ENCODE measurements around the gene CETP.
"Not testable (repeated sequence)": the region's sequence is repeated elsewhere in the genome, so short reads cannot be mapped to it uniquely, and the experiment has no call there.

CETP gene

DNA sequence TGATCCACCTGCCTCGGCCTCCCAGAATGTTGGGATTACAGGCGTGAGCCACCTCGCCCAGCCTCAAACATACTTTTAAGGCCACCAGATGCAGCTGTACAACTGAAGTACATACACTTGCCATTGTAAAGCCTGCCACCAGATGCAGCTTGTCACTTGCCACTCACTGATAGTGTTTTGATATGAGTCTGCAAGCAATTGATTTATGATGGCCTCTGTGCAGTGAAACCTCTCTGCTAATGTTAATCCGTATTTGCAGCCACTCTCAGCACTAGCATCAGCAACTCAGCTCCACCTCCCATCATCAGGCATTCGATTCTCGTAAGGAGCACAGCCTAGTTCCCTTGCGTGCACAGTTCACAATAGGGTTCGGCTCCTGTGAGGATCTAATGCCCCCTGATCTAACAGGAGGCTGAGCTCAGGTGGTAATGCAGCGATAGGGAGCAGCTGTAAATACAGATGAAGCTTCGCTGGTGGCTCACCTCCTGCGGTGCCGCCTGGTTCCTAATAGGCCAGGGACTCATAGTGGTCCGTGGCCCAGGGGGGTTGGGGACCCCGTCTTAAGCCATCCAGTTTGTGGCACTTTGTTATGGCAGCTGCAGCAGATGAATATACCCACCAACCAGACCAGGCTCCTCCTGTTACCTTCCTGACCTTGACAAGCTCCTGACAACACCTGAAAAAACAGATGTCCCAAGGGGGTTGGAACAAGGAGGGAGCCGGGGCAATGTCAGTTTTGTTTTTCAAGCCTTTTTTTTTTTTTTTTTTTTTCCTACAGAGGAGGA lies 31.1 kb upstream of the CETP start:
- DNase-seq (ENCODE audit: low spot score), result no peak
- in situ Hi-C loops (cut with MboI; ENCODE audit: low sequenced_read_pairs, unreplicated experiment), result no loop called here
- TF ChIP-seq, protein P1, sequence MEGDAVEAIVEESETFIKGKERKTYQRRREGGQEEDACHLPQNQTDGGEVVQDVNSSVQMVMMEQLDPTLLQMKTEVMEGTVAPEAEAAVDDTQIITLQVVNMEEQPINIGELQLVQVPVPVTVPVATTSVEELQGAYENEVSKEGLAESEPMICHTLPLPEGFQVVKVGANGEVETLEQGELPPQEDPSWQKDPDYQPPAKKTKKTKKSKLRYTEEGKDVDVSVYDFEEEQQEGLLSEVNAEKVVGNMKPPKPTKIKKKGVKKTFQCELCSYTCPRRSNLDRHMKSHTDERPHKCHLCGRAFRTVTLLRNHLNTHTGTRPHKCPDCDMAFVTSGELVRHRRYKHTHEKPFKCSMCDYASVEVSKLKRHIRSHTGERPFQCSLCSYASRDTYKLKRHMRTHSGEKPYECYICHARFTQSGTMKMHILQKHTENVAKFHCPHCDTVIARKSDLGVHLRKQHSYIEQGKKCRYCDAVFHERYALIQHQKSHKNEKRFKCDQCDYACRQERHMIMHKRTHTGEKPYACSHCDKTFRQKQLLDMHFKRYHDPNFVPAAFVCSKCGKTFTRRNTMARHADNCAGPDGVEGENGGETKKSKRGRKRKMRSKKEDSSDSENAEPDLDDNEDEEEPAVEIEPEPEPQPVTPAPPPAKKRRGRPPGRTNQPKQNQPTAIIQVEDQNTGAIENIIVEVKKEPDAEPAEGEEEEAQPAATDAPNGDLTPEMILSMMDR (IDR thresholded peaks at IDR 0.05; ENCODE audit: borderline replicate concordance, control extremely low read depth, extremely low read depth, insufficient read depth, missing control alignments), result no peak

DNA sequence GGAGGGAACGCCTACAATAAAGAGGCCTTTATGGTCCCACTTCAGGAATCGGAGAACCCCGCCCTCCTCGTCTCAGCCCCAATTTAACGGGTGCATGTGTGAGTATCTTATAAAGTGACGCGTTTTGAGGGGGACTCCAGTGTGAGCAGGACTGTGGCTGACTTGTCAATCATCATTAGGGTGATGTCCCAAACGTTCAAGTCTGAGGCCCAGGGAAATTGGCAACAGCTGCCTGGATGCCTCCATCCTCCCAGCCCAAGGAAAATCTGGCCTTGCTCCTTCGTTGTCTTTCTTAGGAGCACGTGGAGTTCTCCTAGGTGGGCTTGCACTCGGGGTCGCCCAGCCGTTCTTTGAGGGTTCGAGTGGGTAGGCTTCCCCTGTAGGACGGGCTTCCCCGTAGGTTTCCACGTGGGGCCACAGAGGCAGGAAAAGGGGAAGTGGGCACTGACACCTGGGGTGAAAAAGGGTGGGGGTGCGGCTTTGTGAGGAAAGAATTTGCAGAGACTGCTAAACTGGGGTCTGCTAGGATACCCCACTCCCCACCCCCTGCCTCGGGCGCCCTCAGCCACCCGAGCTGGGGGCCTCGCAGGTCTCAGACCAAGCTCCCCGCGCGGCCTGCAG lies 30.4 kb upstream of the CETP start:
- in situ Hi-C loops (cut with MboI; ENCODE audit: low sequenced_read_pairs, unreplicated experiment), result no loop called here
- TF ChIP-seq, protein P1 (IDR thresholded peaks at IDR 0.05; ENCODE audit: borderline replicate concordance, control extremely low read depth, extremely low read depth, insufficient read depth, missing control alignments), result no peak
- peak; percentile 78 for DNase-seq (ENCODE audit: low spot score)

DNA sequence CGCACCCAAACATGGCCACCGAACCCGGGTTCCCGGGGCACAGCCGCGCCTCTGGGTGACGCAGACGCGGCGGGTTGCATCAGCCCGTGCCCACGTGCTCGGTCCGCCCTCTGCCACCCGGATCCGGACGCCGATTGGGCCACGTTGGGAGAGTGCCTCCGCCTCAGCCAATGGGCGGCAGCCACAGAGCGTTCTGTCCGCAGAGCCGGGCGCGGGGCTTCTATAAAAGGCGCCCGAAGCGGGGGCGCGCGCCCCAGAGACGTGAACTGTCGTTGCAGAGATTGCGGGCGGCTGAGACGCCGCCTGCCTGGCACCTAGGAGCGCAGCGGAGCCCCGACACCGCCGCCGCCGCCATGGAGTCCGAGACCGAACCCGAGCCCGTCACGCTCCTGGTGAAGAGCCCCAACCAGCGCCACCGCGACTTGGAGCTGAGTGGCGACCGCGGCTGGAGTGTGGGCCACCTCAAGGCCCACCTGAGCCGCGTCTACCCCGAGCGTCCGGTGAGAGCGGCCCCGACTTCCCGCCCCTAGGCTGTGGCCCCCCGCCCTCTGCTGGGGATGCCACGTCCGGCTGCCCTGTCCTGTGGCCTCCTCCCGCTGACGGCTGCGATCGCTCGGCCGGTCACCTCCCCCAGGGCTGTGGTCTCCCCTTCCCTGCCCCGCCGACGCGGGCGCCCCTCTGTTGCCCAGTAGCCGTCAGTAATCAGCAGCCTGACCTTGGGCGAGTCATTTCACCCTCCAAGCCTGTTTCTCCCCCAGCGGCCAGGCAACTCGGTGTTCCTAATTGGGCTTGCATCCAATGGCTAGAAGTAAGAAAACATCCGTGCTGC lies 29.6 kb upstream of the CETP start, which contains the start of gene HERPUD1:
Gene HERPUD1 (plus strand): TSS at position 251 of the 829 bp plus-strand sequence. CDS start 103 bp downstream, at position 354.
- in situ Hi-C loops (cut with MboI; ENCODE audit: low sequenced_read_pairs, unreplicated experiment), result no loop called here

DNA sequence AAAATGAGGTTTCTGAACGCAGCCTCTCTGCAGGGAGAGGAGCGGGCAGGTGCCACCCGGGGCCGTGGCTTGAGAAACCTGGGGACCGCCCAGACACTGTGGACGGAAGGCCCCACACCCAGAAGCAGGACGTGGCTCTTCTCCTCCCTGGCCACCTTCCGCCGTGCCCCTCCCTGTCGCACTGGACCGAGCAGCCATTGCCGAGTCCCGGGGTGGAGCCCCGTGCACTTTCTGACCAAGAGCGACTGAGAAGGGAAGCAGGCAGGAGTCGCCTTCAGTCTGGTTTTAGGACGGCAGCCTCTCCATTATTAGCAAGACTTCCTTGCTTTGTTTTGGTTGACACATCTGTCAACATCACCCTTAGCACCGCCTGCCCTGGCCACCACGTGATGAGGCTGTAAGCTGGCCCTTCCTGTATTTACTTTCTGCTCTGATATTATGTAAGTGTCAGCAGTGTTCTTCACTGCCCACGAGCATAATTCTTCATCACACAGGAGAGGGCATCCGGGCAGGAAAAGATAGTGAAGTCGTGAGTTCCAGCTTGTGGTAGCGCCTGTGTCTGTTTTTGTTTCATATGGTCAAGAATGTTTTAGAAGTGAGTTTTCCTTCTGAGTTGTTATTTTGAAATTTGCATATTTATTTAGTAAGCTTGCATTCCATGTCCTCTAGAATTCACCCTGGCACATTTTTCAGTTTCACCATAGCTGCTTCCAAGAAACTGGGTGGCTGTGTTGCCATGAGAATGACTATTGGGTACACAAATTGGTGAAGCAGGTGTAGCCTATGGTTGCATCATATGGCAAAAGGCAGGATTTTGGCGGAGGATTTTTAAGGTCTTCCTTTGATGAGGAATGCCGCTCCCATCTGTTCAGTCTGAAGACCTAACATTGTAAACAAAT lies 28.8 kb upstream of the CETP start:
- in situ Hi-C loops (cut with MboI; ENCODE audit: low sequenced_read_pairs, unreplicated experiment), result no loop called here
- TF ChIP-seq, protein P1 (IDR thresholded peaks at IDR 0.05; ENCODE audit: borderline replicate concordance, control extremely low read depth, extremely low read depth, insufficient read depth, missing control alignments), result no peak
- no peak for DNase-seq (ENCODE audit: low spot score)

More for the DNA sequence above, 29.6 kb upstream of the CETP start, which contains the start of gene HERPUD1:
- TF ChIP-seq, protein P1 (IDR thresholded peaks at IDR 0.05; ENCODE audit: borderline replicate concordance, control extremely low read depth, extremely low read depth, insufficient read depth, missing control alignments), result no peak
- peak; percentile 99 for DNase-seq (ENCODE audit: low spot score)

DNA sequence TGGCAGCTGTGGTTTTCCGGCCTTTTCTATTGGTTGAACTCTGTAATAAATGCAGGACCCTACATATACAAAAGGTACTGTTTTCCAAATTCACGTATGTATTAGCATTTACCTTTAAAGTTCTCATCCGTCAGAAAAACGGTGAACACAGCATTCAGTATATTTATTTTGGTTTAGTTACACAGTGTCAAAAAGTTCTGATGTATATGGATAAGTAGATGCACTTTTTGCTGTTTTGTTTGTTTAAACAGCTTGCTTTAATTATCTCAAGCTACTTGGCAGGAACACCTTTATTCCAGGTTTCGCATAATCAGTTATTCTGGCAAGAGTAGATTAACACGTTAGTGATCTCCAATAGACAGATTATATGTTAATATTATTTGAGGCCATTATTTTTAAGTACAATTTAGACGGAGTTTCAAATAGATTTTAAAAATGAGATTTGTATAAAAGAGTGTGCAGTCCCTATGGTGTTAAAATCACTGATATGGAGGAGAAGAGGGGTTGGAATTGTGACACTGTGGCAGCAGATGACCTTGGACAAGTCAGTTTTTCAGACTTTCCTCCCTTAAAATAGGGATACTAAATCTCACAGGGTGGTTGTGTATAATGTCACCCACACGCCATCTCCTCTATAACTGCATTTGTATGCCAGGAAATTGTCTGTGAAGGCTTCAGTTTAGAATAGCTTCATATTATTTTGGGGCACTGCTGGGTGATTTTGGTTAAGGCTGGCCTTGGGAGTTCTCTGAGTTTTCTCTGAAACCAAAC lies 27.7 kb upstream of the CETP start:
- in situ Hi-C loops (cut with MboI; ENCODE audit: low sequenced_read_pairs, unreplicated experiment), result no loop called here
- no peak for DNase-seq (ENCODE audit: low spot score)
- TF ChIP-seq, protein P1 (IDR thresholded peaks at IDR 0.05; ENCODE audit: borderline replicate concordance, control extremely low read depth, extremely low read depth, insufficient read depth, missing control alignments), result no peak

DNA sequence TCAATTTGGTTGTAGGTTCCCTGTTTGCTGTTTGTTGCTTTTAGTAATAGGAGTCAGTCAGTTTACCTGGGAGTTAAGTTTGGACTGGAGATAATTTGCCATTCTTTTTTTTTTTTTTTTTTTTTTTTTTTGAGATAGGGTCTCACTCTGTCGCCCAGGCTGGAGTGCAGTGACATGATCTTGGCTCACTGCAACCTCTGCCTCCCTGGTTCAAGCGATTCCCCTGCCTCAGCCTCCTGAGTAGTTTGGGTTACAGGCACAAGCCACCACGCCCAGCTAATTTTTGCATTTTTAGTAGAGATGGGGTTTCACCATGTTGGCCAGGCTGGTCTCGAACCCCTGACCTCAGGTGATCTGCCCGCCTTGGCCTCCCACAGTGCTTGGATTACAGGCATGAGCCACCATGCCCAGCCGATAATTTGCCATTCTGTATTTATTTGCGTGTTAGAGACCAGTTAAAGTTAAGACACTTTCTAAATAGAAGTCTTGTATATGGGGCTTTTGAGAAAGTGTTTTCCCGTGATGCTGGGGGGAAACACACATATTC lies 27.1 kb upstream of the CETP start:
- DNase-seq (ENCODE audit: low spot score); in situ Hi-C loops (cut with MboI; ENCODE audit: low sequenced_read_pairs, unreplicated experiment): not testable (repeated sequence)
